ENCODE measurements around the gene NRIP3.
A peak's percentile ranks its signal among the peaks of the same experiment; 100 is the strongest.

The NRIP3 gene

DNA sequence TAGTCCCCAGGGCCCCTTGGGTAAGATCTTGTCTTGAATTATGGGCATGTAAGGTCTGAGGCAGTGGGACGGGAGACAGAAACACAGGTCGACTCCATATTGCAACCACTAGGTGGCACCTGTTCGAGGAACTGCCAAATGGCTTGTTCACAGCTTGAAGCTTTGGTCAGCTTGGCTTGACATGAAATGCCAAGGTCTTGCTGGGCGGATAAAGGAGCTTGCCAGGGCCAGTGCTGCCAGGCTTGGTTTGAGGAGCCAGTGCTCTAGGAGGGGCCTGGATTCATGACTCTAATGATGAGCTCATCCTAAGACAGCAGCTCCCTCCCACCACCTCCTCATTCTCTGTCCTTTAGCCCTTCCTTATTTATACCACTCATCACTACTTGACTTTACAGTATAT, 11.9 kb upstream of the NRIP3 start:
- TF ChIP-seq, protein P1, sequence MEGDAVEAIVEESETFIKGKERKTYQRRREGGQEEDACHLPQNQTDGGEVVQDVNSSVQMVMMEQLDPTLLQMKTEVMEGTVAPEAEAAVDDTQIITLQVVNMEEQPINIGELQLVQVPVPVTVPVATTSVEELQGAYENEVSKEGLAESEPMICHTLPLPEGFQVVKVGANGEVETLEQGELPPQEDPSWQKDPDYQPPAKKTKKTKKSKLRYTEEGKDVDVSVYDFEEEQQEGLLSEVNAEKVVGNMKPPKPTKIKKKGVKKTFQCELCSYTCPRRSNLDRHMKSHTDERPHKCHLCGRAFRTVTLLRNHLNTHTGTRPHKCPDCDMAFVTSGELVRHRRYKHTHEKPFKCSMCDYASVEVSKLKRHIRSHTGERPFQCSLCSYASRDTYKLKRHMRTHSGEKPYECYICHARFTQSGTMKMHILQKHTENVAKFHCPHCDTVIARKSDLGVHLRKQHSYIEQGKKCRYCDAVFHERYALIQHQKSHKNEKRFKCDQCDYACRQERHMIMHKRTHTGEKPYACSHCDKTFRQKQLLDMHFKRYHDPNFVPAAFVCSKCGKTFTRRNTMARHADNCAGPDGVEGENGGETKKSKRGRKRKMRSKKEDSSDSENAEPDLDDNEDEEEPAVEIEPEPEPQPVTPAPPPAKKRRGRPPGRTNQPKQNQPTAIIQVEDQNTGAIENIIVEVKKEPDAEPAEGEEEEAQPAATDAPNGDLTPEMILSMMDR (IDR thresholded peaks at IDR 0.05): peak; percentile 77

DNA sequence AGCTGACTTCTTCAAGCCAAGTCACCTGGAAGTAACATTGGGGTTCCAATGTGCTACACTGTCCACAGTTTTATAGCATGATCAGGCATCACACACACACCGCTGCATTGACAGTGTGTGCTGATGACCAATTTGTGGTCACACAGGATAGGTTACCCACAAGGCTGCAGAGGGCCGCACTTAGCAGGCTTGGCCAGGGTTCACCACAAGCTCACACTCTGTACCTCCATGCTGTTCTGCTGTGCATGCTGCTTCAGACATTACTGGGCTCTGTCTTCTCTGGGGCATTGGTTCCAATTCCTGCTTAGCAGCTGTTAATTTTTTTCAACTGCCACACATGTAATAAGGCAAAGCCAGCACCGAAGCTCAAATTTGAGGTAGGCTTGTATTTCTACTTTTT, 11.0 kb upstream of the NRIP3 start:
- TF ChIP-seq, protein P1 (IDR thresholded peaks at IDR 0.05): no peak

DNA sequence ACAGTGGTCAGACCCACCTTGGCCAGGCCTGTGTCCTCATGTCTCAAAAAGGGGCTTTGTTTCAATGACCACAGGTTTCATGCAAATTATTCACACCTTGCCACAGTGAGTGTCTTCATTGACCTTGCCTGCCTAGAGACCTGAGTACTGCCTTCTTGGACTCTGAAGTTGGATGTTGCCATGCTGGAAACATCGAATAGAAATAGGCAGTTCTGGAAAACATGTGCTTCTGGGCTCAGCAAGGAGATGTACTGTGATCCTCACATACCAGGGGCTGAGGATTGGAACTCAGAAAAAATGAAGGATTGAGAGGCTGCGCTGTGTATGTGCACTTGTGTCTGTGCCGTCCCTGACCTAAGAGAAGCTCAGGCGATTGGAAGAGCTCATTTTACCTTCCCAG, 9.6 kb upstream of the NRIP3 start:
- TF ChIP-seq, protein P1 (IDR thresholded peaks at IDR 0.05): no peak

DNA sequence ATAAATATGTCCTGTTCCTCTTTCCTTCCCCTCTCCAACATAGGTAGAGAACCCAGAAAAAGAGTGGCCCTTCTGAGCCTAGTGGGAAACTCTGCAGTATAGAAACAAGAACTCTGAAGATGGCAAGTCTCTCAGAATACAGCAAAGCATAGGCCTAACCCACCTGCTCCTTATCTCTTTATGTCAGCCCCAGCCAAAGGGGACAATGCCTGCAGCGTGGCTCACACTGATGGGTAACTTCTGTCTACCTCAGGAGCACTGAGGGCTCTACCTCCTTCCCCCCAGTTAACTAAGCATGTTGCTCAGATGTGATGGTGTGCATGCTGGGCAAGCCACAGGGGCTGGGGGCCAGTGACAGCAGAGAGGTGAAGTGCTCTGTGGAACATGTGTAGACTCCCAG, 4.9 kb upstream of the NRIP3 start:
- TF ChIP-seq, protein P1 (IDR thresholded peaks at IDR 0.05): no peak

DNA sequence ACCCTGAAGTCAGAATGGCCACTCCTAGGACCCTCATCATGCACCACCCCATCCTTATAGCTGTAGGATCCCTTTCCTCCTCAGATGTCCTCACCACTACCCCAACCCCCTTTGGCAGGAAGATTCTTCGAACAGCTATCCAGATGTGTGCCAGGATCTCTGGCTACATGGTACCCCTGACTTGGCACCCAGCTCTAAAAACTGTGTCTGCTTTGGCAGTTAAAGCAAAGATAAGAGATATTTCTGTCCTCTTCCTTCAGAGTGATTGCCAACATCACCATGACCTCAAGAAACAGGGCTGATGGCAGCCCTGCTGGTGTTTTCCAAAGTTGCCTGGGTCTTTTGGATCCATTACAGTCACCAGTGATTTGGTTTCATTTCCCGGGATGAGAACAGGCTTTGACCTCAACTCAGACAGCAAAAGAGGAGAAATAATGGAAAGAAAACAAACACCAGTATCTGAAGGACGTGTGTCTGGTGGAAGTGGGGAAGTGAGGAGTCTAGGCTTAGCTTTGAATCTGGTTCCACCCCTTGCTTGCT, 4.3 kb upstream of the NRIP3 start:
- TF ChIP-seq, protein P1 (IDR thresholded peaks at IDR 0.05): no peak

DNA sequence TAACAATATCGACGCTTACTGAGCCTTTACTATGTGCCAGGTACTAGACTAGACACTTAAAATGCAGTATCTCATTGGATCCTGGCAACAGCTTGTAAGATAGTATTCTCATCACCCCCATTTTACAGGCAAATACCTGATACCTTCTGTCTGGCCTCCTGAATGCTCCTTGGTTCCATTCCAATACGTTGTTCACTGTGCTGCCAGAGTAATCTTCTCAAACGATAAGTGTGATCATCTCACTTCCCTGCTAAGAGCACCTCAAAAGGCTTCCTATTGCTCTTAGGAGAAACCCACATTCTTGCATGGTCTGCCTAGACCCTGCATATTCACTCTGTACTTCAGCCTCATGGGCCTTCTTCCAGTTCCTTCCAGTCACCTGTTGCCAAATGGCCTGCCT, 1.3 kb upstream of the NRIP3 start:
- TF ChIP-seq, protein P1 (IDR thresholded peaks at IDR 0.05): no peak

DNA sequence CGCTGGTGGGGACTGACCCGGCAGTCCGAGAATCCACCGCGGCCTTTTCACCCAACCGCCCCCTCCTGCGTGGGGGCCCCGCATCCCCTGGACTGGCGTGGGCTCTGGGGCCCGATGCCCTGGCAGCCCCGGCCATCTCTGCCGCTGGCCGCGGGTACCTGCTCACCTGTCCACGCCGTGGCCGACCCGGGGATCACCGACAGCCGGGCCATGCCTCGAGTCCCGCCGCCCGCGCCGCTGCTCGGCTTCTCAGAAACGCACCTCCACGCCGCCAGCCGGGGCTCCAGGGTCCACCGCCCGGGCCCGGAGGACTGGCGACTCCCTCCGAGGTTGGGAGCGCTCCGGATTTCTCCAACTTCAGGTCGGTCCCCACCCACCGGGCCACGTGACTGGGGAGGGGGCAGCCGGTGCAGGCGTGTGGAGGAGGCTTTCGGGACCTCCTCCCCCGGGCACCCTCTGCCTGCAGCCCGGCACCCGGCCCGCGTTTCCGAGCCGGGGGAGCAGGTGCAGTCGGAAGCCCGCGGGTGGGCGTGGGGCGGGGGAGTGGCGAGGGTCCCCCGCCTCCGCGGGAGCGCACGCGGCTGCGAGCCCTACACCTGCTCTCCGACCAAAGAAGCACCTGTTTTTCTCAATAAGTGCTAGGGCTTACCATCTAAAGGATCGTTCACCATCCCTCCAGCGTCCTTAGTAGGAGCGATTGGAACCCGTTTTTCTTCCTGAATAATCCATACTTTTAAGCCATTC, 554 bp upstream of the NRIP3 start:
- TF ChIP-seq, protein P1 (IDR thresholded peaks at IDR 0.05): no peak

All from LNCAP (cell line).